ENCODE measurements around the gene FAAH2. TPM values are rescaled to one million over a fixed set of nuclear protein-coding genes. Genes with fewer than 3 reads are reported as not detected.

The FAAH2 gene
- 1.9 TPM for polyA plus RNA-seq (2013)

- H3K9me3 ChIP-seq (ENCODE audit: control extremely low read depth in 1 of 5, control insufficient read depth in 4 of 5, insufficient read depth in 2 of 5, low read depth in 1 of 5, low read length in 4 of 5) = no peaks in the 10 kb centered on the region
- no peaks in the 10 kb centered on the region for H3K36me3 ChIP-seq (ENCODE audit: control insufficient read depth in 4 of 4, insufficient read depth in 4 of 4, low read length in 3 of 4)
- H3K27me3 ChIP-seq (replicated peaks in 2 of 5; ENCODE audit: control insufficient read depth in 4 of 5, insufficient read depth in 5 of 5, low read length in 4 of 5) = peaks cover 0 to 6% (median 0%) of the 10 kb centered on the region in 5 experiments
- POLR2A ChIA-PET = no interaction called here
- peak within 1 kb of the TSS; percentile 21 to 82 (median 57) for H3K4me3 ChIP-seq (ENCODE audit: control insufficient read depth in 1 of 7, extremely low read depth in 1 of 7, insufficient read depth in 4 of 7, low read depth in 2 of 7, low read length in 6 of 7)
- DNase-seq = peak; percentile 46 to 85 (median 66)
- H3K27ac ChIP-seq (ENCODE audit: insufficient read depth in 1 of 2, low read depth in 1 of 2, low read length in 2 of 2, poor library complexity in 1 of 2, severe bottlenecking in 2 of 2) = no peak within 1 kb of the TSS
- WGBS (ENCODE audit: insufficient coverage) = 22% methylated on average over 20 of the region's 22 CpGs
- H3K4me1 ChIP-seq (ENCODE audit: control extremely low read depth in 1 of 4, control insufficient read depth in 4 of 4, insufficient read depth in 4 of 4, low read length in 3 of 4) = peaks cover 0 to 9% (median 3%) of the 10 kb centered on the region in 4 experiments
- CTCF ChIA-PET = no interaction called here
These were observed at the start of gene FAAH2 for GRCh38 chrX:57286507-57287251. TSS of gene FAAH2 (plus strand) at chrX:57286706. CDS start at chrX:57286826, 120 bp downstream.

- Histone ChIP-seq H3K9me3 (ENCODE audit: control extremely low read depth in 1 of 5, control insufficient read depth in 4 of 5, insufficient read depth in 2 of 5, low read depth in 1 of 5, low read length in 4 of 5) (peaks cover 0 to 20% (median 8%) of the 10 kb centered on the region in 5 experiments), H3K27ac (ENCODE audit: insufficient read depth in 1 of 2, low read depth in 1 of 2, low read length in 2 of 2, poor library complexity in 1 of 2, severe bottlenecking in 2 of 2) (no peak overlapping the region), H3K36me3 (ENCODE audit: control insufficient read depth in 4 of 4, insufficient read depth in 4 of 4, low read length in 3 of 4) (peaks cover 0 to 7% (median 4%) of the 10 kb centered on the region in 4 experiments), H3K27me3 (replicated peaks in 2 of 5; ENCODE audit: control insufficient read depth in 4 of 5, insufficient read depth in 5 of 5, low read length in 4 of 5) (peaks cover 0 to 3% (median 0%) of the 10 kb centered on the region in 5 experiments), H3K4me3 (ENCODE audit: control insufficient read depth in 1 of 7, extremely low read depth in 1 of 7, insufficient read depth in 4 of 7, low read depth in 2 of 7, low read length in 6 of 7) (no peak overlapping the region), H3K4me1 (ENCODE audit: control extremely low read depth in 1 of 4, control insufficient read depth in 4 of 4, insufficient read depth in 4 of 4, low read length in 3 of 4) (no peaks in the 10 kb centered on the region)
- 68% methylated on average over 5 of the region's 7 CpGs for WGBS (ENCODE audit: insufficient coverage)
- DNase-seq = no peak
- CTCF ChIA-PET = no interaction called here
- POLR2A ChIA-PET = no interaction called here
These were observed 44.5 kb upstream of the FAAH2 start for GRCh38 chrX:57241967-57242366.

GRCh38 chrX:57251965-57252364, 34.5 kb upstream of the FAAH2 start:
- Histone ChIP-seq H3K4me1 (ENCODE audit: control extremely low read depth in 1 of 4, control insufficient read depth in 4 of 4, insufficient read depth in 4 of 4, low read length in 3 of 4) (no peaks in the 10 kb centered on the region), H3K36me3 (ENCODE audit: control insufficient read depth in 4 of 4, insufficient read depth in 4 of 4, low read length in 3 of 4) (no peaks in the 10 kb centered on the region), H3K27ac (ENCODE audit: insufficient read depth in 1 of 2, low read depth in 1 of 2, low read length in 2 of 2, poor library complexity in 1 of 2, severe bottlenecking in 2 of 2) (no peak overlapping the region), H3K9me3 (ENCODE audit: control extremely low read depth in 1 of 5, control insufficient read depth in 4 of 5, insufficient read depth in 2 of 5, low read depth in 1 of 5, low read length in 4 of 5) (peaks cover 0 to 10% (median 0%) of the 10 kb centered on the region in 5 experiments), H3K4me3 (ENCODE audit: control insufficient read depth in 1 of 7, extremely low read depth in 1 of 7, insufficient read depth in 4 of 7, low read depth in 2 of 7, low read length in 6 of 7) (no peak overlapping the region), H3K27me3 (replicated peaks in 2 of 5; ENCODE audit: control insufficient read depth in 4 of 5, insufficient read depth in 5 of 5, low read length in 4 of 5) (no peaks in the 10 kb centered on the region)
- POLR2A ChIA-PET = no interaction called here
- CTCF ChIA-PET = no interaction called here
- 84% methylated on average over 6 of the region's 6 CpGs for WGBS (ENCODE audit: insufficient coverage)
- DNase-seq = no peak

GRCh38 chrX:57265126-57265525, 21.4 kb upstream of the FAAH2 start:
- POLR2A ChIA-PET = no interaction called here
- WGBS (ENCODE audit: insufficient coverage) = 65% methylated on average over 4 of the region's 4 CpGs
- Histone ChIP-seq H3K27ac (ENCODE audit: insufficient read depth in 1 of 2, low read depth in 1 of 2, low read length in 2 of 2, poor library complexity in 1 of 2, severe bottlenecking in 2 of 2) (no peak overlapping the region), H3K4me1 (ENCODE audit: control extremely low read depth in 1 of 4, control insufficient read depth in 4 of 4, insufficient read depth in 4 of 4, low read length in 3 of 4) (no peaks in the 10 kb centered on the region), H3K4me3 (ENCODE audit: control insufficient read depth in 1 of 7, extremely low read depth in 1 of 7, insufficient read depth in 4 of 7, low read depth in 2 of 7, low read length in 6 of 7) (no peak overlapping the region), H3K27me3 (replicated peaks in 2 of 5; ENCODE audit: control insufficient read depth in 4 of 5, insufficient read depth in 5 of 5, low read length in 4 of 5) (no peaks in the 10 kb centered on the region), H3K36me3 (ENCODE audit: control insufficient read depth in 4 of 4, insufficient read depth in 4 of 4, low read length in 3 of 4) (no peaks in the 10 kb centered on the region), H3K9me3 (ENCODE audit: control extremely low read depth in 1 of 5, control insufficient read depth in 4 of 5, insufficient read depth in 2 of 5, low read depth in 1 of 5, low read length in 4 of 5) (peaks cover 0 to 19% (median 3%) of the 10 kb centered on the region in 5 experiments)
- DNase-seq = no peak
- CTCF ChIA-PET = no interaction called here

GRCh38 chrX:57266275-57266674, 20.2 kb upstream of the FAAH2 start:
- Histone ChIP-seq H3K36me3 (ENCODE audit: control insufficient read depth in 4 of 4, insufficient read depth in 4 of 4, low read length in 3 of 4) (no peaks in the 10 kb centered on the region), H3K4me1 (ENCODE audit: control extremely low read depth in 1 of 4, control insufficient read depth in 4 of 4, insufficient read depth in 4 of 4, low read length in 3 of 4) (no peaks in the 10 kb centered on the region), H3K27ac (ENCODE audit: insufficient read depth in 1 of 2, low read depth in 1 of 2, low read length in 2 of 2, poor library complexity in 1 of 2, severe bottlenecking in 2 of 2) (no peak overlapping the region), H3K9me3 (ENCODE audit: control extremely low read depth in 1 of 5, control insufficient read depth in 4 of 5, insufficient read depth in 2 of 5, low read depth in 1 of 5, low read length in 4 of 5) (peaks cover 0 to 22% (median 3%) of the 10 kb centered on the region in 5 experiments), H3K27me3 (replicated peaks in 2 of 5; ENCODE audit: control insufficient read depth in 4 of 5, insufficient read depth in 5 of 5, low read length in 4 of 5) (no peaks in the 10 kb centered on the region), H3K4me3 (ENCODE audit: control insufficient read depth in 1 of 7, extremely low read depth in 1 of 7, insufficient read depth in 4 of 7, low read depth in 2 of 7, low read length in 6 of 7) (no peak overlapping the region)
- ChIA-PET CTCF (no interaction called here), POLR2A (no interaction called here)
- 64% methylated on average over 2 of the region's 3 CpGs for WGBS (ENCODE audit: insufficient coverage)
- DNase-seq = no peak

GRCh38 chrX:57266871-57267270, 19.6 kb upstream of the FAAH2 start:
- no peak overlapping the region for H3K27ac ChIP-seq (ENCODE audit: insufficient read depth in 1 of 2, low read depth in 1 of 2, low read length in 2 of 2, poor library complexity in 1 of 2, severe bottlenecking in 2 of 2)
- no peaks in the 10 kb centered on the region for H3K4me1 ChIP-seq (ENCODE audit: control extremely low read depth in 1 of 4, control insufficient read depth in 4 of 4, insufficient read depth in 4 of 4, low read length in 3 of 4)
- H3K27me3 ChIP-seq (replicated peaks in 2 of 5; ENCODE audit: control insufficient read depth in 4 of 5, insufficient read depth in 5 of 5, low read length in 4 of 5) = no peaks in the 10 kb centered on the region
- ChIA-PET POLR2A (no interaction called here), CTCF (no interaction called here)
- WGBS (ENCODE audit: insufficient coverage) = 69% methylated on average over 2 of the region's 2 CpGs
- no peaks in the 10 kb centered on the region for H3K36me3 ChIP-seq (ENCODE audit: control insufficient read depth in 4 of 4, insufficient read depth in 4 of 4, low read length in 3 of 4)
- H3K9me3 ChIP-seq (ENCODE audit: control extremely low read depth in 1 of 5, control insufficient read depth in 4 of 5, insufficient read depth in 2 of 5, low read depth in 1 of 5, low read length in 4 of 5) = peaks cover 0 to 26% (median 3%) of the 10 kb centered on the region in 5 experiments
- H3K4me3 ChIP-seq (ENCODE audit: control insufficient read depth in 1 of 7, extremely low read depth in 1 of 7, insufficient read depth in 4 of 7, low read depth in 2 of 7, low read length in 6 of 7) = no peak overlapping the region
- DNase-seq = no peak

- DNase-seq = no peak
- Histone ChIP-seq H3K4me1 (ENCODE audit: control extremely low read depth in 1 of 4, control insufficient read depth in 4 of 4, insufficient read depth in 4 of 4, low read length in 3 of 4) (no peaks in the 10 kb centered on the region), H3K36me3 (ENCODE audit: control insufficient read depth in 4 of 4, insufficient read depth in 4 of 4, low read length in 3 of 4) (no peaks in the 10 kb centered on the region), H3K27me3 (replicated peaks in 2 of 5; ENCODE audit: control insufficient read depth in 4 of 5, insufficient read depth in 5 of 5, low read length in 4 of 5) (no peaks in the 10 kb centered on the region), H3K9me3 (ENCODE audit: control extremely low read depth in 1 of 5, control insufficient read depth in 4 of 5, insufficient read depth in 2 of 5, low read depth in 1 of 5, low read length in 4 of 5) (peaks cover 0 to 26% (median 3%) of the 10 kb centered on the region in 5 experiments), H3K27ac (ENCODE audit: insufficient read depth in 1 of 2, low read depth in 1 of 2, low read length in 2 of 2, poor library complexity in 1 of 2, severe bottlenecking in 2 of 2) (no peak overlapping the region), H3K4me3 (ENCODE audit: control insufficient read depth in 1 of 7, extremely low read depth in 1 of 7, insufficient read depth in 4 of 7, low read depth in 2 of 7, low read length in 6 of 7) (no peak overlapping the region)
- CTCF ChIA-PET = no interaction called here
- POLR2A ChIA-PET = no interaction called here
- no CpG with 5 or more reads among the region's 1 CpG for WGBS (ENCODE audit: insufficient coverage)
These were observed 19.2 kb upstream of the FAAH2 start for GRCh38 chrX:57267308-57267707.

Data from common myeloid progenitor, CD34-positive (primary cell).